Mononuclear cell (primary cell): Measurements from ENCODE around the gene SLC35E4. TPM values are rescaled to one million over a fixed set of nuclear protein-coding genes. Genes with fewer than 3 reads are reported as not detected.

ENCODE experiments used
- H3K27me3 ChIP-seq: 2 replicates; pipeline ENCODE4 v1.6.0; 2011; ENCODE audit warnings: low read length, control low read depth; ENCODE audit not compliant: insufficient read depth
- H3K4me1 ChIP-seq: 2 replicates; pipeline ENCODE4 v1.5.1; 2011; ENCODE audit warnings: mild to moderate bottlenecking, low read length, control low read depth; ENCODE audit not compliant: insufficient read depth
- H3K4me3 ChIP-seq: 2 replicates; pipeline ENCODE4 v1.5.1; 2011; ENCODE audit warnings: mild to moderate bottlenecking, low read length, moderate library complexity
- H3K9me3 ChIP-seq: 2 replicates; pipeline ENCODE4 v1.5.1; 2011; ENCODE audit warnings: low read depth, mild to moderate bottlenecking, control low read depth, low read length
- total RNA-seq: library from RNA; depleted of rRNA; stranded (reverse); fragments of >200 nt; gene quantifications from one replicate; pipeline ENCODE4 v1.2.3, GENCODE V29; 2012

Gene SLC35E4
- total RNA-seq, 1 donor = 4.4 TPM

- Histone ChIP-seq H3K9me3 (no peaks in the 10 kb centered on the region), H3K27me3 (no peaks in the 10 kb centered on the region), H3K4me1 (peaks cover 5% of the 10 kb centered on the region), H3K4me3 (no peak overlapping the region)
Observed at GRCh38 chr22:30681831-30682230, 46.2 kb downstream of the SLC35E4 start.

- Histone ChIP-seq H3K9me3 (no peaks in the 10 kb centered on the region), H3K4me1 (peaks cover 5% of the 10 kb centered on the region), H3K4me3 (no peak overlapping the region), H3K27me3 (no peaks in the 10 kb centered on the region)
Observed at GRCh38 chr22:30685178-30685577, 49.6 kb downstream of the SLC35E4 start.

GRCh38 chr22:30687358-30687757, 51.8 kb downstream of the SLC35E4 start:
- H3K27me3 ChIP-seq = no peaks in the 10 kb centered on the region
- no peak overlapping the region for H3K4me3 ChIP-seq
- H3K4me1 ChIP-seq = no peaks in the 10 kb centered on the region
- no peaks in the 10 kb centered on the region for H3K9me3 ChIP-seq

- peaks cover 8% of the 10 kb centered on the region for H3K4me1 ChIP-seq
- H3K4me3 ChIP-seq = no peak overlapping the region
- no peaks in the 10 kb centered on the region for H3K9me3 ChIP-seq
- H3K27me3 ChIP-seq = peaks cover 14% of the 10 kb centered on the region
Observed at GRCh38 chr22:30689622-30690021, 54.0 kb downstream of the SLC35E4 start.

GRCh38 chr22:30691204-30691603, 55.6 kb downstream of the SLC35E4 start:
- H3K27me3 ChIP-seq = peaks cover 28% of the 10 kb centered on the region

GRCh38 chr22:30694171-30694639, 58.6 kb downstream of the SLC35E4 start:
- Histone ChIP-seq H3K9me3 (no peaks in the 10 kb centered on the region), H3K27me3 (peaks cover 31% of the 10 kb centered on the region), H3K4me1 (peaks cover 13% of the 10 kb centered on the region), H3K4me3 (peak overlapping the region; percentile 35)

More at GRCh38 chr22:30691204-30691603, 55.6 kb downstream of the SLC35E4 start:
- Histone ChIP-seq H3K4me3 (no peak overlapping the region), H3K9me3 (no peaks in the 10 kb centered on the region), H3K4me1 (peaks cover 13% of the 10 kb centered on the region)

- H3K4me1 ChIP-seq = peaks cover 13% of the 10 kb centered on the region
- H3K4me3 ChIP-seq = peak within 1 kb of the TSS; percentile 35
- H3K9me3 ChIP-seq = no peaks in the 10 kb centered on the region
- peaks cover 31% of the 10 kb centered on the region for H3K27me3 ChIP-seq
Observed at GRCh38 chr22:30694640-30695350, 59.2 kb downstream of the SLC35E4 start, which contains the start of gene OSBP2. Gene OSBP2 (plus strand): TSS chr22:30694874. CDS start chr22:30694910, 36 bp downstream.

GRCh38 chr22:30695351-30695851, 59.8 kb downstream of the SLC35E4 start:
- no peaks in the 10 kb centered on the region for H3K9me3 ChIP-seq
- peaks cover 13% of the 10 kb centered on the region for H3K4me1 ChIP-seq
- no peak overlapping the region for H3K4me3 ChIP-seq
- H3K27me3 ChIP-seq = peaks cover 31% of the 10 kb centered on the region

- Histone ChIP-seq H3K4me1 (peaks cover 13% of the 10 kb centered on the region), H3K27me3 (peaks cover 31% of the 10 kb centered on the region), H3K9me3 (no peaks in the 10 kb centered on the region), H3K4me3 (no peak overlapping the region)
Observed at GRCh38 chr22:30695871-30696655, 60.5 kb downstream of the SLC35E4 start.

Other genes starting within 250 kb of the SLC35E4 start
- 3.3 TPM for gene RNF215, start 248.4 kb upstream of the SLC35E4 start, total RNA-seq
- gene SEC14L2, start 238.8 kb upstream of the SLC35E4 start, total RNA-seq = 15.5 TPM
- 24.5 TPM for gene MTFP1, start 210.0 kb upstream of the SLC35E4 start, total RNA-seq
- not detected for gene SEC14L3, start 163.8 kb upstream of the SLC35E4 start, total RNA-seq
- gene SEC14L4, start 130.1 kb upstream of the SLC35E4 start, total RNA-seq = not detected
- not detected for gene SEC14L6, start 89.0 kb upstream of the SLC35E4 start, total RNA-seq
- gene GAL3ST1, start 61.1 kb upstream of the SLC35E4 start, total RNA-seq = 0.10 TPM
- gene PES1, start 43.9 kb upstream of the SLC35E4 start, total RNA-seq = 21.8 TPM
- gene TCN2, start 28.6 kb upstream of the SLC35E4 start, total RNA-seq = 8.7 TPM
- gene DUSP18, start 32.1 kb downstream of the SLC35E4 start, total RNA-seq = 3.3 TPM
- gene OSBP2, start 59.1 kb downstream of the SLC35E4 start, total RNA-seq = 3.1 TPM